ENCODE results near the gene AFAP1. TPM values are rescaled to one million over a fixed set of nuclear protein-coding genes. Genes with fewer than 3 reads are reported as not detected.

AFAP1 gene
- total and polyA plus RNA-seq, 2 of the 8 experiments (the other 6 are each of a cell fraction or from before 2014, with no cell fraction given): 3.6 to 18.2 TPM

GRCh38 chr4:7877176-7877575 is 62.5 kb downstream of the AFAP1 start:
- Histone ChIP-seq H4K20me1 (replicated peaks in 1 of 2; ENCODE audit: control insufficient read depth in 1 of 2, insufficient read depth in 2 of 2, low read length in 2 of 2) (peaks cover 0 to 2% of the 10 kb centered on the region in 2 experiments), H3K4me2 (ENCODE audit: insufficient read depth in 1 of 2, low read depth in 2 of 2, low read length in 2 of 2) (no peak overlapping the region), H2BK5ac (ENCODE audit: low read depth, low read length) (no peak overlapping the region), H3K4me1 (replicated peaks in 1 of 4; ENCODE audit: control insufficient read depth in 3 of 4, insufficient read depth in 4 of 4, low read length in 3 of 4) (peaks cover 0 to 3% (median 0%) of the 10 kb centered on the region in 4 experiments; a peak in 1 of 7 replicates), H3K9ac (replicated peaks in 1 of 4; ENCODE audit: extremely low read depth in 1 of 4, low read depth in 3 of 4, low read length in 3 of 4) (no peak overlapping the region), H4K5ac (ENCODE audit: insufficient read length, low read depth, low read length) (no peak overlapping the region), H3K79me2 (ENCODE audit: control insufficient read depth in 1 of 2, insufficient read depth in 2 of 2, low read length in 2 of 2) (peaks cover 0 to 49% of the 10 kb centered on the region in 2 experiments; a peak in 2 of 4 replicates), H3K79me1 (ENCODE audit: low read depth, low read length) (peaks cover 3% of the 10 kb centered on the region; the same call in 1 of the 2 replicates), H2AK5ac (ENCODE audit: low read depth, low read length) (no peak overlapping the region), H2BK15ac (ENCODE audit: low read length) (no peak overlapping the region; the same call in 1 of the 2 replicates), H4K91ac (replicated peaks; ENCODE audit: insufficient read length, low read length) (no peak overlapping the region), H3K18ac (ENCODE audit: extremely low read depth, low read length) (no peak overlapping the region), H4K8ac (ENCODE audit: extremely low read depth, insufficient read depth, low read length) (no peak overlapping the region), H3K56ac (replicated peaks; ENCODE audit: insufficient read length, low read depth, low read length) (no peak overlapping the region), H2AFZ (ENCODE audit: low read length) (no peak overlapping the region), H3K27ac (ENCODE audit: low read depth, low read length) (no peak overlapping the region), H3K9me3 (ENCODE audit: insufficient read depth in 2 of 2, low read depth in 1 of 2, low read length in 1 of 2) (peaks cover 3 to 6% of the 10 kb centered on the region in 2 experiments; a peak in 2 of 4 replicates), H3K36me3 (ENCODE audit: control insufficient read depth in 2 of 4, insufficient read depth in 4 of 4, low read length in 3 of 4) (no peaks in the 10 kb centered on the region), H3K4ac (replicated peaks; ENCODE audit: insufficient read length, low read depth, low read length) (no peak overlapping the region), H3K4me3 (ENCODE audit: extremely low read depth in 1 of 4, insufficient read depth in 2 of 4, low read depth in 3 of 4, low read length in 4 of 4) (no peak overlapping the region), H2BK120ac (replicated peaks; ENCODE audit: low read depth, low read length) (no peak overlapping the region), H3K23ac (ENCODE audit: insufficient read length) (no peak overlapping the region), H3K23me2 (ENCODE audit: low read depth, low read length) (no peaks in the 10 kb centered on the region), H3K27me3 (replicated peaks in 1 of 4; ENCODE audit: control insufficient read depth in 3 of 4, extremely low read depth in 1 of 4, insufficient read depth in 3 of 4, low read length in 3 of 4) (no peaks in the 10 kb centered on the region), H3K14ac (ENCODE audit: insufficient read length) (no peak overlapping the region), H2BK20ac (ENCODE audit: low read length) (no peak overlapping the region), H2BK12ac (ENCODE audit: low read depth, low read length) (no peak overlapping the region)
- FAIRE-seq (no peak), DNase-seq (ENCODE audit: low read depth in 1 of 2, low spot score in 2 of 2) (no peak)
- WGBS, 2 experiments (ENCODE audit: extremely low coverage in 1 of 2, insufficient coverage in 1 of 2, insufficient read length in 1 of 2, insufficient replicate concordance in 2 of 2, low coverage in 1 of 2, low lambda C conversion rate in 2 of 2, missing lambda C conversion rate in 1 of 2): 86% methylated on average over 6 of the region's 6 CpGs; no CpG with 5 or more reads in 1 of the 2 experiments
- CTCF ChIA-PET (ENCODE audit: partially characterized antibody): interaction anchor here (0.9 to 6.6 kb wide), 23 partner anchors 9 to 110 kb away, joined by 3 to 46 read pairs (median 5); no protein-coding TSS in a partner anchor
- POLR2A ChIA-PET (ENCODE audit: partially characterized antibody): interaction anchor here (1.2 to 1.5 kb wide), 2 partner anchors 13 to 53 kb away, joined by 3 read pairs; no protein-coding TSS in a partner anchor
- TF ChIP-seq EZH2 (IDR thresholded peaks at IDR 0.05; ENCODE audit: low read depth, low read length, severe bottlenecking) (no peak), NANOG (IDR thresholded peaks at IDR 0.05; ENCODE audit: insufficient read depth, low read depth, low read length, poor library complexity, severe bottlenecking) (no peak), CEBPB (IDR thresholded peaks at IDR 0.05; ENCODE audit: low read depth, low read length) (no peak), HDAC6 (IDR thresholded peaks at IDR 0.05; ENCODE audit: low read depth, low read length) (no peak), ATF3 (IDR thresholded peaks at IDR 0.05; ENCODE audit: insufficient read depth, low read depth, low read length) (no peak), EGR1 (IDR thresholded peaks at IDR 0.05; ENCODE audit: borderline replicate concordance, low read depth, low read length) (no peak), GABPA (IDR thresholded peaks at IDR 0.05; ENCODE audit: borderline replicate concordance, insufficient read depth, low read length) (no peak), SUZ12 (IDR thresholded peaks at IDR 0.05; ENCODE audit: low read length) (no peak), TAF1 (IDR thresholded peaks at IDR 0.05; ENCODE audit: low read depth, low read length) (no peak), SP4 (IDR thresholded peaks at IDR 0.05; ENCODE audit: low read length) (no peak), SIX5 (IDR thresholded peaks at IDR 0.05; ENCODE audit: low read depth, low read length) (no peak), SIRT6 (IDR thresholded peaks at IDR 0.05; ENCODE audit: low read length) (no peak), RNF2 (IDR thresholded peaks at IDR 0.05; ENCODE audit: borderline replicate concordance, low read depth, low read length, missing control alignments, poor library complexity, severe bottlenecking) (no peak)

Data from H1 (cell line).